ENCODE data around the gene PSME1. TPM values are rescaled to one million over a fixed set of nuclear protein-coding genes. Genes with fewer than 3 reads are reported as not detected.

PSME1 gene
- total RNA-seq, 2 donors from 2014 or later = 361 to 375 TPM

DNA sequence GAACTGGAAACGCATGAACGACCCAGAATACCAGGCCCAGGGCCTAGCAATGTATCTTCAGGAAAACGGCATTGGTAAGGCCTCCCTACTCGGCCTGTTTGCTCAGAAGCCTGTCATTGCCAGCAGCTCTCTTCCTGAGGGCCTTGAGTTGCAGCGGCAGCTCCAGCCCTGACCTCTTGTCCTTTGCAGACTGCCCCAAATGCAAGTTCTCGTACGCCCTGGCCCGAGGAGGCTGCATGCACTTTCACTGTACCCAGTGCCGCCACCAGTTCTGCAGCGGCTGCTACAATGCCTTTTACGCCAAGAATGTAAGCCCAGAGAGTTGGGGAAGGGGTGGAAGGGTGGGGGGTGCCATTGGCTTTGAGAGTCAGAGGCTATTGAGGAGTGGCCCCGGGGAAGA is 21.3 kb downstream of the PSME1 start:
- no peak overlapping the region for H3K4me3 Mint-ChIP-seq
- no peaks in the 10 kb centered on the region for H3K27me3 Mint-ChIP-seq
- H3K4me1 Mint-ChIP-seq = peaks cover 10% of the 10 kb centered on the region
- peaks cover 93% of the 10 kb centered on the region for H3K36me3 Mint-ChIP-seq (ENCODE audit: low read depth)
- no peaks in the 10 kb centered on the region for H3K9me3 Mint-ChIP-seq
- ATAC-seq (replicated peaks) = no peak
- H3K27ac Mint-ChIP-seq = peak overlapping the region; percentile 67

DNA sequence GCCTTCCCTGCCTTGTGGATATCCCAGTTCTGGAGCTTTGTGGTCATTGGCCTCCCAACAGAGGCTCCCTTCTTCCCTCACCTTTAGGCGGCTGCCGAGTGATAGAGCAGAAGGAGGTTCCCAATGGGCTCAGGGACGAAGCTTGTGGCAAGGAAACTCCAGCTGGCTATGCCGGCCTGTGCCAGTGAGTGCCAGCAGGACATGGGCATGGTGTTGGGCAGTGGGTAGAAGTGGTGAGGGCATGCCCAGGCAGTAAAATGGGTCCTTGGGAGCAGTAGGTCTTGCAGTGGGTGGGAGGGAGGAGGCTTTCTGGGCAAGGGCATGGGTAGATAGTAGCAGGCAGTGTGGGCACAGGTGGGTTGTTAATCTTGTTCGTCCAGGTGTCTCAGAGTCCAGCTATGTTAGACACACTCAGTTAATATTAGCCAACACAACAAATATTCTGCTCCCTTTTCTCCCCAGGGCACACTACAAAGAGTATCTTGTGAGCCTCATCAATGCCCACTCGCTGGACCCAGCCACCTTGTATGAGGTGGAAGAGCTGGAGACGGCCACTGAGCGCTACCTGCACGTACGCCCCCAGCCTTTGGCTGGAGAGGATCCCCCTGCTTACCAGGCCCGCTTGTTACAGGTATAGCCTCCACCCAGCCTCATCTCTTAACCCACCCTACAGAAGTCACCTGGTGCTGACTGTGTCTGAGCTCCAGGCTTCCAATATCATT is 23.9 kb downstream of the PSME1 start:
- Mint-ChIP-seq H3K36me3 (ENCODE audit: low read depth) (peaks cover 100% of the 10 kb centered on the region), H3K4me3 (no peak overlapping the region), H3K27me3 (no peaks in the 10 kb centered on the region), H3K27ac (peak overlapping the region; percentile 99), H3K4me1 (peaks cover 20% of the 10 kb centered on the region), H3K9me3 (no peaks in the 10 kb centered on the region)
- ATAC-seq (replicated peaks) = no peak

DNA sequence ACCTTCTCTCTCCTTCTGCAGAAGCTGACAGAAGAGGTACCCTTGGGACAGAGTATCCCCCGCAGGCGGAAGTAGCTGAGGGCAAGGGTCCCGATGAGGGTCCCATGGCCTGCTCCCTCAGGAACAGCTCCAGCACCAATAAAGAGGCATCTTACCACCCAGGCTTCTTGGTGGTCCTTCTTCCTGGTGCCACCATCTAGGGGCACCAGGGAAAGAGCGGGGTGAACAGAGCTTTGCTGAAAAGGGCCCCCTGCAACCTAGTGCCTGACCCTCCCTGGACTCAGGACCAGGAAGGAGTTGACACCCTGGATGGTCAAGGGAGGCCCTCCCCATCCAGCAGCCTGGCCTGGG is 24.5 kb downstream of the PSME1 start:
- H3K36me3 Mint-ChIP-seq (ENCODE audit: low read depth) = peaks cover 100% of the 10 kb centered on the region

DNA sequence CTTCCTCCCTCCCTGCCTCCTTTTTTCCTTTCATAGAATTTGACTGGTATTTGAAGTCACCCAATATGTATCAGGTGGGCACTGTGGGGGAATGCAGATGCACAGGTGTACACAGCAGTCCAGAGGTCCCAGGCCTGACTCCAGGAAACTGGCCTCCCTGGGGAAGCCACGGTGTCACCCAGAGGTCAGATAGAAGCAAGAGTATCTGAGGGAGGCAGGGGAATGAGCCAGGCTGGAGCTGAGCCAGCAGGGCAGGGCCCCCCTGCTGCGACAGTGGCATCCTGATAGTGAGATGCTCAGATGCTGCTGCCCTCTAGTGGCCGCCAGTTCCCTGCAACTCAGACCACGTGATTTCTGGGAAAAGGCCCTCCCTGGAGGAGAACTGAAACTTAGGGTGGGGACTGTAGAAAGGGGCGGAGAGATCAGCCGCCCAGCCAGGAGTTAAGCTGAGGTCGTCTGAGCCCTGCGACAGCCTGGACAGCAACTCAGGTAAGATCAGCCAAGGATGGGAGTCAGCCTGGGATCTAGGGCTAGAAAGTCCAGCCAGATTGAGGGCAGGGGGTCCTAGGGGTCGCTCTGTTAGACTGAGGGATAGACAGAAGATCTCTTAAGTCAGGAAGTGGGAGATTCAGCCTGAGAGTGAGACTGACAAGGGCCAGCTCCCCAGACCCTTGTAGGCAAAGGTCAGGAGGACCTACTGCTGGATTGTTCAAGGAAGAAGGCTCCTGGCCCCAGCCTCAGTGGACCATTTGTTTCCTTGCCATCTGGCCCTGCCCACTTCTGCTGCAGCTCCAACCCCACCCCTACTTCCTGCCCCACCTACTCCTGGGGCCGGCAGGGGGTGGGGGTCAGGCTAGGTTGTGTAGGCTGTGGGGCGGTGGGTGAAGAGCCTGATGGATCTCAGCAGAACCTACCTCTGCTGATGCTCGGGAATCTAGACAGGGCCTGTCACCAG is 25.1 kb downstream of the PSME1 start, which contains the start of gene IRF9:
Gene IRF9 (plus strand): TSS at position 416 of the 955 bp plus-strand sequence. CDS start 880 bp downstream, outside the sequence.
- peaks cover 24% of the 10 kb centered on the region for H3K4me1 Mint-ChIP-seq
- H3K27ac Mint-ChIP-seq = peak within 1 kb of the TSS; percentile 99

More for the DNA sequence above, 24.5 kb downstream of the PSME1 start:
- Mint-ChIP-seq H3K4me1 (peaks cover 24% of the 10 kb centered on the region), H3K27me3 (no peaks in the 10 kb centered on the region), H3K27ac (peak overlapping the region; percentile 99), H3K9me3 (no peaks in the 10 kb centered on the region), H3K4me3 (peak overlapping the region; percentile 98)
- no peak for ATAC-seq (replicated peaks)

DNA sequence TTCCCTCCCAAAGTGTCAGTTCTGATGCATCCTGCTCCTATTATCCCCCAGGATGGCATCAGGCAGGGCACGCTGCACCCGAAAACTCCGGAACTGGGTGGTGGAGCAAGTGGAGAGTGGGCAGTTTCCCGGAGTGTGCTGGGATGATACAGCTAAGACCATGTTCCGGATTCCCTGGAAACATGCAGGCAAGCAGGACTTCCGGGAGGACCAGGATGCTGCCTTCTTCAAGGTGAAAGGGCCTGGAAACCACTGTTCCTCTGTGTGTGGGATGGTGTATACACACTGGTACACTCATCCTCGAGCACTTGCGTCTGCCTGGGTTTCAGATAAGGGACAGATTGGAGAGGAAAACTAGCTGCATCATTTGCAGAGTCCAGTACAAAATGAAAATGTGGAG is 26.1 kb downstream of the PSME1 start:
- Mint-ChIP-seq H3K27me3 (no peaks in the 10 kb centered on the region), H3K4me3 (peak overlapping the region; percentile 98), H3K27ac (peak overlapping the region; percentile 99), H3K4me1 (peaks cover 24% of the 10 kb centered on the region), H3K9me3 (no peaks in the 10 kb centered on the region), H3K36me3 (ENCODE audit: low read depth) (peaks cover 100% of the 10 kb centered on the region)
- peak; percentile 39 for ATAC-seq (replicated peaks)

More for the DNA sequence above, 25.1 kb downstream of the PSME1 start, which contains the start of gene IRF9:
- no peaks in the 10 kb centered on the region for H3K9me3 Mint-ChIP-seq
- peak; percentile 92 for ATAC-seq (replicated peaks)
- no peaks in the 10 kb centered on the region for H3K27me3 Mint-ChIP-seq
- H3K36me3 Mint-ChIP-seq (ENCODE audit: low read depth) = peaks cover 100% of the 10 kb centered on the region
- peak within 1 kb of the TSS; percentile 98 for H3K4me3 Mint-ChIP-seq

DNA sequence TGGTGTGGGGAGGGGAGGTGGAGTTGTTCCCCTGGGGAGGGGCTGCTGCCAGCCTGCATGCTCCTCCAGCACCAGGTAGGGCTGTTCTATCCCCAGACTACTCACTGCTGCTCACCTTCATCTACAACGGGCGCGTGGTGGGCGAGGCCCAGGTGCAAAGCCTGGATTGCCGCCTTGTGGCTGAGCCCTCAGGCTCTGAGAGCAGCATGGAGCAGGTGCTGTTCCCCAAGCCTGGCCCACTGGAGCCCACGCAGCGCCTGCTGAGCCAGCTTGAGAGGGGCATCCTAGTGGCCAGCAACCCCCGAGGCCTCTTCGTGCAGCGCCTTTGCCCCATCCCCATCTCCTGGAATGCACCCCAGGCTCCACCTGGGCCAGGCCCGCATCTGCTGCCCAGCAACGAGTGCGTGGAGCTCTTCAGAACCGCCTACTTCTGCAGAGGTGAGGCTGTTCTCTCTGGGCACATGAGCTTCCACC is 28.6 kb downstream of the PSME1 start:
- H3K36me3 Mint-ChIP-seq (ENCODE audit: low read depth) = peaks cover 94% of the 10 kb centered on the region
- ATAC-seq (replicated peaks) = no peak
- H3K27ac Mint-ChIP-seq = peak overlapping the region; percentile 78
- peaks cover 33% of the 10 kb centered on the region for H3K4me1 Mint-ChIP-seq
- H3K4me3 Mint-ChIP-seq = peak overlapping the region; percentile 36
- H3K9me3 Mint-ChIP-seq = no peaks in the 10 kb centered on the region
- no peaks in the 10 kb centered on the region for H3K27me3 Mint-ChIP-seq

DNA sequence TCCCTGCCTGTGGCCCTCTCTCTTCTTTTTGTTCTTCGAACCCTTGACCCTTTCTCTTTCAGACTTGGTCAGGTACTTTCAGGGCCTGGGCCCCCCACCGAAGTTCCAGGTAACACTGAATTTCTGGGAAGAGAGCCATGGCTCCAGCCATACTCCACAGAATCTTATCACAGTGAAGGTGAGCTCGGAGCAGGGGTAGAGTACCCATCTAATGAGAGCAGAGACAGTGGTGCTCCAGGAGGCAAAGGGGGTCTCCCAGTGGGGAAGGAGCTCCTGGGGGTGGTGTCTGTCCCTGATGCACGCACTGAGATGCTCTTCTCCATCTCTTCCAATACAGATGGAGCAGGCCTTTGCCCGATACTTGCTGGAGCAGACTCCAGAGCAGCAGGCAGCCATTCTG is 29.8 kb downstream of the PSME1 start:
- H3K4me1 Mint-ChIP-seq = peaks cover 33% of the 10 kb centered on the region
- peaks cover 91% of the 10 kb centered on the region for H3K36me3 Mint-ChIP-seq (ENCODE audit: low read depth)
- no peaks in the 10 kb centered on the region for H3K9me3 Mint-ChIP-seq
- no peak overlapping the region for H3K4me3 Mint-ChIP-seq
- no peaks in the 10 kb centered on the region for H3K27me3 Mint-ChIP-seq
- ATAC-seq (replicated peaks) = no peak
- no peak overlapping the region for H3K27ac Mint-ChIP-seq

DNA sequence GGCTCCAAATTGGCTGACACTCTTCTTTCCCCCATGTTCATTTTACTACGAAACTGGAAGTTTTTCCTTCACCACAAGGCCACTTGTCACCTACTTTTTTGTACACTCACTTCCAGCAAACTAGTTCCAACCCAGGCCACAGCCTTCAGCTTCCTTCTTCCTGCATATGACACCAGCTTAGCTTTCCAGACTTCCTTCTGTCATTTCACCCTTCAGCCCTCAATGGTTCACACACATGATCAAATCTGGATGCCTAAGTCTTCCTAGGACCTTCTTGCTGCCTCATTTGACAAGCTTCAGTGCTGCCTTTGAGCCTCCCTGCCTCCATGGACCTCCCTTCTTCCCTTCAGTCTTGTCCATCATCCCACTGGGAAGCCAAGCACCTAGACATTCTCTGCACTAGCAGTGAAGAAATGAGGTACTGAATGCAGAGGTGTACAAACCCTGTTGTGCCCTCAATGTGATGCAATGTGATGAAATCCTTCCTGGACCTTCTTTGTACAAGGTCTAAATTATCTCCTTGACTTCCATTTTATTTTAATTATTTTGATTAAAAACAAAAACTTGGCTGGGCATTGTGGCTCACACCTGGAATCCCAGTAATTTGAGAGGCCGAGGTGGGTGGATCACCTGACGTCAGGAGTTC is 31.6 kb downstream of the PSME1 start:
- ATAC-seq (replicated peaks) = no peak
- H3K36me3 Mint-ChIP-seq (ENCODE audit: low read depth) = peaks cover 86% of the 10 kb centered on the region
- no peaks in the 10 kb centered on the region for H3K27me3 Mint-ChIP-seq
- peak overlapping the region; percentile 32 for H3K27ac Mint-ChIP-seq
- H3K4me1 Mint-ChIP-seq = peaks cover 23% of the 10 kb centered on the region
- H3K4me3 Mint-ChIP-seq = no peak overlapping the region
- no peaks in the 10 kb centered on the region for H3K9me3 Mint-ChIP-seq

DNA sequence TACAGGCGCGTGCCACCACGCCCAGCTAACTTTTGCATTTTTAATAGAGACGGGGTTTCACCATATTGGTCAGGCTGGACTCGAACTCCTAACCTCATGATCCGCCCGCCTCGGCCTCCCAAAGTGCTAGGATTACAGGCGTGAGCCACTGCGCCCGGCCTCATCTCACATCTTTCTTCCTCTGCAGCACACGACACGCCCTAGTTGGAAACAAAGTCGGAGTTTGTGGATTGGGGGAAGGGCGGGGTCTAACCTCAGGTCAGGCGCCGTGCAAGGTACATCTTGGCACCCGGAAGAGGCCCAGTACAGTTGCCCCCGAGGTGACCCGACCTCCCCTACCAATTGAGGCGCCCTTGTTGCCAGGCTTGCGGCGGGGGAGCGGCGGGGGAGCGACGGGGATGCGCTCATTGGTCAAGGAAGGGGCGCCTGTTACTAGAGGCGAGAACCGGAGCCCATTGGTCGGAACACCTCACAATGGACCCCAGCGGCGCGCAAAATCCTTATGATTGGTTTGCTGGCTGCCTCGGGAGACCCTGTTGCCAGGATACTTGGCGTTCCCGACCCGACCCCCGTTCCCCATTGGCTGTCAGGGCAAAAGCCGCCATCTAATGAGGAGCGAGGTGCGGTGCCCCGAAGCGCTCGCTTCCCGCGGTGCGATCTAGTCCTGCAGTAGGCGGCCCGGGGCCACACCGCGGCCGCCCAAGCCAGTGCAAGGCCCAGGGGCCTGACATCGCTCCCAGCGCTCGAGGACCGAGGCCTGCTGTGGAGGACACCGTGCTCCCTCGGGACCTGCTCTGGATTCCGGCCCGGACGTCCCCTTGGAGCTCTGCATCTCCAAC is 35.6 kb downstream of the PSME1 start, which contains the start of gene REC8:
Gene REC8 (plus strand): TSS at position 659 of the 839 bp plus-strand sequence. CDS start 473 bp downstream, outside the sequence.
- peak within 1 kb of the TSS; percentile 86 for H3K27ac Mint-ChIP-seq
- H3K36me3 Mint-ChIP-seq (ENCODE audit: low read depth) = peaks cover 84% of the 10 kb centered on the region
- peak within 1 kb of the TSS; percentile 74 for H3K4me3 Mint-ChIP-seq
- ATAC-seq (replicated peaks) = peak; percentile 70
- H3K27me3 Mint-ChIP-seq = no peaks in the 10 kb centered on the region
- no peaks in the 10 kb centered on the region for H3K9me3 Mint-ChIP-seq
- peaks cover 10% of the 10 kb centered on the region for H3K4me1 Mint-ChIP-seq

DNA sequence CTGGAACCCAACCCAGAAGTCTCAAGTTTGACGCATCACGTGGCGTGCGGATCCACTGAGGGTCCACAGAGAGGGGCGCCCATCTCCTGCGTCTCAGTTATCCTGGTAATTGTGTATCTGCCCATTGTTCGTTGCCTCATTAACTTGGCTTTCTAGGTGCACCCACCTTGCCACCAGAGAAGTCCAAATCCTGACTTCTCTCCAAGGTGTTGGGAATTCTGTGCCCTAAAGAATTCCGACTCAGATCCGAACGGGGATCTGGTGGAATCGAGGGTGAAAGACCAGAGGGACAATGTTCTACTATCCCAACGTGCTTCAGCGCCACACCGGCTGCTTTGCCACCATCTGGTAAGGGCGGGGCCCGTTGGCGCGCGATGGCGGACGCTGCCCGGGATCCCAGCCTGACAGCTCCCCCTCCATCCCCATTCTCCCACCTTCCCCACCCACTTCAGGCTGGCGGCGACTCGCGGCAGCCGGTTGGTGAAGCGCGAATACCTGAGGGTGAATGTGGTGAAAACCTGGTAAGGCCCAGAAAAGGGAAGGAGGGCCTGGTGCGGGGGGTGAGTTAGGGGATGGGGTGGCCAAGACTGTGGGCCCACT is 36.4 kb downstream of the PSME1 start:
- ATAC-seq (replicated peaks) = no peak
- Mint-ChIP-seq H3K4me1 (peaks cover 9% of the 10 kb centered on the region), H3K9me3 (no peaks in the 10 kb centered on the region), H3K27ac (no peak overlapping the region), H3K27me3 (no peaks in the 10 kb centered on the region), H3K36me3 (ENCODE audit: low read depth) (peaks cover 84% of the 10 kb centered on the region), H3K4me3 (peak overlapping the region; percentile 74)

DNA sequence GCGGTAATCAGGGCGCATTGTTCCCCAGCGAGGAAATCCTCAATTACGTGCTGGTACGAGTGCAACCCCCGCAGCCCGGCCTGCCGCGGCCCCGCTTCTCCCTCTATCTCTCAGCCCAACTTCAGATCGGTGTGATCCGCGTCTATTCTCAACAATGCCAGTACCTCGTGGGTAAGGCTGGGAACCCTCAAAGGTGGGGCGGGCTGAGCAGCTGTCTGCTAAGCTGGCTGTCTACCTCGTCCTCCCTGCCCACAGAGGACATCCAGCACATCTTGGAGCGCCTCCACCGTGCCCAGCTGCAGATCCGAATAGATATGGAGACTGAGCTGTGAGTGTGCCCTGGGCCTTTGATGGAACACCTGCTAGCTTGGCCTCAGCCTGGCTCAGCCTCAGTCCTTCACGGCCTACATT is 36.9 kb downstream of the PSME1 start:
- no peak for ATAC-seq (replicated peaks)
- Mint-ChIP-seq H3K36me3 (ENCODE audit: low read depth) (peaks cover 84% of the 10 kb centered on the region), H3K27ac (peak overlapping the region; percentile 25), H3K4me3 (peak overlapping the region; percentile 25), H3K27me3 (no peaks in the 10 kb centered on the region), H3K9me3 (no peaks in the 10 kb centered on the region), H3K4me1 (peaks cover 6% of the 10 kb centered on the region)

DNA sequence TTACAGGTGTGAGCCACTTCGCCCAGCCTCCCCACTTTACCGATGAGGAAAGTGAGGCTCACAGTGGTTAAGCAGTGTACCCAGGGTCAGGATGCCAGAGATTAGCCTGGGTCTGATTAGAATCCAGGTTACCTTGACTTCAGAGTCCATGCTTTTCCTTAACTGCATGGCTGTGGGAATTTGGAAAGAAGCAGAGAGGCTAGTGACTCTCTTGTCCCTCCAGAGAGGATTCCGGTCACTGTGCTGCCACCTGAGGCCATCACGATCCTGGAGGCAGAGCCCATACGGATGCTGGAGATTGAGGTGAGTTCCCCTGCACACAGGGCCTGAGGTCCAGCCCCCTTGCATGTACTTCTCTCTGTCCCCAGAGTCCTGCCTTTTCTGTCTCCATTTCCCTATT is 40.6 kb downstream of the PSME1 start:
- H3K36me3 Mint-ChIP-seq (ENCODE audit: low read depth) = peaks cover 88% of the 10 kb centered on the region
- ATAC-seq (replicated peaks) = no peak
- H3K27ac Mint-ChIP-seq = peak overlapping the region; percentile 59
- no peaks in the 10 kb centered on the region for H3K4me1 Mint-ChIP-seq
- H3K27me3 Mint-ChIP-seq = no peaks in the 10 kb centered on the region
- H3K4me3 Mint-ChIP-seq = no peak overlapping the region
- H3K9me3 Mint-ChIP-seq = no peaks in the 10 kb centered on the region

Measured in activated T-helper 17 cell treated with anti-CD3 and anti-CD28 coated beads, Interleukin-2, amount 50 U/mL, for 72 hours (primary cell).